ENCODE results near the gene MAPK8IP2. TPM values are rescaled to one million over a fixed set of nuclear protein-coding genes. Genes with fewer than 3 reads are reported as not detected.

Gene MAPK8IP2
- total RNA-seq, 6 donors from 2014 or later = 1.0 to 5.5 (median 3.4) TPM

GRCh38 chr22:50581031-50581949, 19.3 kb upstream of the MAPK8IP2 start:
- TF ChIP-seq CTCF (IDR thresholded peaks at IDR 0.05) = no peak
- no peak for TF ChIP-seq EP300 (IDR thresholded peaks at IDR 0.05)
- no peak for TF ChIP-seq POLR2A (IDR thresholded peaks at IDR 0.05)
- TF ChIP-seq POLR2AphosphoS5 (IDR thresholded peaks at IDR 0.05) = no peak
- DNase-seq (no peak), ATAC-seq (ENCODE audit: low FRiP score in 2 of 2) (no peak)
- Histone ChIP-seq H3K9me3 (no peaks in the 10 kb centered on the region), H3K27me3 (no peaks in the 10 kb centered on the region), H3K4me1 (peaks cover 19 to 39% (median 28%) of the 10 kb centered on the region in 4 donors), H3K36me3 (peaks cover 0 to 15% (median 10%) of the 10 kb centered on the region in 4 donors), H3K4me3 (peak overlapping the region; percentile 63 to 93 (median 78)), H3K27ac (peak overlapping the region; percentile 96 to 99 (median 99))
- WGBS, 2 donors = 79 to 89% methylated on average over 14 to 22 of the region's 22 CpGs

- no peak for DNase-seq
- Histone ChIP-seq H3K4me3 (peak overlapping the region; percentile 63 to 93 (median 78)), H3K9me3 (no peaks in the 10 kb centered on the region), H3K4me1 (peaks cover 19 to 39% (median 28%) of the 10 kb centered on the region in 4 donors), H3K27ac (peak overlapping the region; percentile 96 to 99 (median 99)), H3K27me3 (no peaks in the 10 kb centered on the region), H3K36me3 (peaks cover 0 to 15% (median 10%) of the 10 kb centered on the region in 4 donors)
- ATAC-seq (ENCODE audit: low FRiP score in 2 of 2) = no peak
- TF ChIP-seq CTCF (IDR thresholded peaks at IDR 0.05) (no peak), EP300 (IDR thresholded peaks at IDR 0.05) (no peak), POLR2A (IDR thresholded peaks at IDR 0.05) (no peak), POLR2AphosphoS5 (IDR thresholded peaks at IDR 0.05) (no peak)
- WGBS, 2 donors = 0 to 21% methylated on average over 2 to 14 of the region's 39 CpGs
Measured at GRCh38 chr22:50581950-50582492, 18.6 kb upstream of the MAPK8IP2 start.

GRCh38 chr22:50582493-50583293, 17.9 kb upstream of the MAPK8IP2 start, which contains the start of gene CHKB:
Gene CHKB, minus strand, starts transcription at chr22:50582849. Its CDS starts 68 bp downstream, at chr22:50582781.
- H3K4me3 ChIP-seq = peak within 1 kb of the TSS; percentile 70 to 93 (median 89)
- H3K4me1 ChIP-seq = peaks cover 19 to 36% (median 28%) of the 10 kb centered on the region in 4 donors
- DNase-seq (peak; percentile 98 to 99), ATAC-seq (ENCODE audit: low FRiP score in 2 of 2) (peak; percentile 99)
- H3K9me3 ChIP-seq = no peaks in the 10 kb centered on the region
- 0% methylated on average over 11 to 22 of the region's 96 CpGs for WGBS, 2 donors
- TF ChIP-seq POLR2AphosphoS5 (IDR thresholded peaks at IDR 0.05) = peak; percentile 58 to 69
- TF ChIP-seq EP300 (IDR thresholded peaks at IDR 0.05) = no peak
- TF ChIP-seq CTCF (IDR thresholded peaks at IDR 0.05) = no peak
- peak in 3 of 4 donors; percentile 53 to 94 (median 92) for TF ChIP-seq POLR2A (IDR thresholded peaks at IDR 0.05)
- H3K36me3 ChIP-seq = peaks cover 0 to 15% (median 10%) of the 10 kb centered on the region in 4 donors
- H3K27me3 ChIP-seq = no peaks in the 10 kb centered on the region
- H3K27ac ChIP-seq = peak within 1 kb of the TSS; percentile 96 to 99 (median 99)

GRCh38 chr22:50583294-50583861, 17.2 kb upstream of the MAPK8IP2 start:
- no peak for DNase-seq
- TF ChIP-seq CTCF (IDR thresholded peaks at IDR 0.05) (no peak), EP300 (IDR thresholded peaks at IDR 0.05) (no peak), POLR2AphosphoS5 (IDR thresholded peaks at IDR 0.05) (no peak), POLR2A (IDR thresholded peaks at IDR 0.05) (peak in 1 of 4 donors; percentile 1)
- H3K9me3 ChIP-seq = no peaks in the 10 kb centered on the region
- peaks cover 15 to 29% (median 23%) of the 10 kb centered on the region in 4 donors for H3K4me1 ChIP-seq
- H3K36me3 ChIP-seq = peaks cover 0 to 15% (median 10%) of the 10 kb centered on the region in 4 donors
- H3K27me3 ChIP-seq = no peaks in the 10 kb centered on the region
- 6 to 15% methylated on average over 28 to 35 of the region's 37 CpGs for WGBS, 2 donors
- H3K27ac ChIP-seq = peak overlapping the region; percentile 96 to 99 (median 99)
- peak overlapping the region; percentile 70 to 93 (median 89) for H3K4me3 ChIP-seq
- peak; percentile 13 to 61 for ATAC-seq (ENCODE audit: low FRiP score in 2 of 2)
